Keratinocyte (primary cell): ENCODE measurements around the gene PTPRT.

ENCODE experiments used
- EZH2 ChIP-seq: IDR thresholded peaks from one replicate; pipeline ENCODE4 v1.6.1; 2012; ENCODE audit warnings: inconsistent platforms, mild to moderate bottlenecking, low read length, moderate library complexity
- TF ChIP-seq, protein P1 (sequence below), 3 experiments: IDR thresholded peaks in 1 of 3; conservative IDR thresholded peaks in 1 of 3; optimal IDR thresholded peaks in 1 of 3; 2 replicates in 2 of 3; 3 replicates in 1 of 3; pipeline versions ENCODE3 to v1.5.1; 2011; ENCODE audit warnings: low read length in 3 of 3, mild to moderate bottlenecking in 3 of 3, moderate library complexity in 2 of 3, control low read depth in 1 of 3, inconsistent platforms in 1 of 3; ENCODE audit not compliant: insufficient read depth in 2 of 3; ENCODE audit errors: extremely low read depth in 1 of 3

DNA sequence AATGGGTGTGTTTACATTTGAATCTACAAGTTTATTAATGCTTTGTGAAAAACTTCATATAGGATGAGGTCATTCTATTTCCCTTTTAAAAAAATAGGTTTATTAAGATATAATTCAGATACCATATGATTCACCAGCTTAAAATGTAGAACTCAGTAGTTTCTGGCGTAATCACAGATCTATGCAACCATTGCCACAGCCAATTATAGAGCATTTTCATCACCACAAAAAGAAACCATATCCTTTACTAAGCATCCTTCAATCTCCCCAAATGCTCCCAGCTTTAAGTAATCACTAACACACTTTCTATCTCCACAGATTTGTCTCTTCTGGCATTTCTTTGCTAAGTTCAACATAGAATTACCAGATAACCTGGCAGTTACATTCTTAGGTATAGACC lies 137.2 kb downstream of the PTPRT start:
- TF ChIP-seq, protein P1, sequence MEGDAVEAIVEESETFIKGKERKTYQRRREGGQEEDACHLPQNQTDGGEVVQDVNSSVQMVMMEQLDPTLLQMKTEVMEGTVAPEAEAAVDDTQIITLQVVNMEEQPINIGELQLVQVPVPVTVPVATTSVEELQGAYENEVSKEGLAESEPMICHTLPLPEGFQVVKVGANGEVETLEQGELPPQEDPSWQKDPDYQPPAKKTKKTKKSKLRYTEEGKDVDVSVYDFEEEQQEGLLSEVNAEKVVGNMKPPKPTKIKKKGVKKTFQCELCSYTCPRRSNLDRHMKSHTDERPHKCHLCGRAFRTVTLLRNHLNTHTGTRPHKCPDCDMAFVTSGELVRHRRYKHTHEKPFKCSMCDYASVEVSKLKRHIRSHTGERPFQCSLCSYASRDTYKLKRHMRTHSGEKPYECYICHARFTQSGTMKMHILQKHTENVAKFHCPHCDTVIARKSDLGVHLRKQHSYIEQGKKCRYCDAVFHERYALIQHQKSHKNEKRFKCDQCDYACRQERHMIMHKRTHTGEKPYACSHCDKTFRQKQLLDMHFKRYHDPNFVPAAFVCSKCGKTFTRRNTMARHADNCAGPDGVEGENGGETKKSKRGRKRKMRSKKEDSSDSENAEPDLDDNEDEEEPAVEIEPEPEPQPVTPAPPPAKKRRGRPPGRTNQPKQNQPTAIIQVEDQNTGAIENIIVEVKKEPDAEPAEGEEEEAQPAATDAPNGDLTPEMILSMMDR (optimal IDR thresholded peaks at IDR 0.05 in 1 of 3, IDR thresholded peaks at IDR 0.05 in 1 of 3, conservative IDR thresholded peaks at IDR 0.05 in 1 of 3; ENCODE audit: extremely low read depth in 1 of 3, insufficient read depth in 2 of 3, low read length in 3 of 3) = no peak
- TF ChIP-seq EZH2 = no peak
